Measurements from ENCODE around the gene ZNF620.
"Not testable (repeated sequence)": the region's sequence is repeated elsewhere in the genome, so short reads cannot be mapped to it uniquely, and the experiment has no call there.

Gene ZNF620

DNA sequence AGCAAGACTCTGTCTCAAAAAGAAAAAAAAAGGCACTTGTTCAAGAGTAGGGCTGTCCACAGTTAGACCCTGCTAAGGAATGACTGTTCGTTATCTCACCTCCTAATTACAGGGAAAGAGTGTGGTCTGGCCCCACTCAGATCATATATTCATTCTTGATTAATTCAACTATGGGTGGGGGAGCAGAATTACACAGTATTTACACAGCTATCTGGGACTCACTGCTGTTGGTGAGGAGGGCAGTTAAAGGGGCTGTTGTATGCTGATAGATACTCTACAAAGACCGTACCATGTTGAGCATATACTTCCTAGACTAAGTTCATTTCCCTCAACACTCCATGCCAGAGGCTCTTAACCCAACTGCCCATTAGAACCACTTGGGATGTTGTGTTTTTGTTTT lies 3.8 kb upstream of the ZNF620 start:
- no peak for DNase-seq (ENCODE audit: low read depth)

- peak; percentile 94 for DNase-seq (ENCODE audit: low read depth)
Measured at GRCh38 chr3:40504636-40505430, 1.0 kb upstream of the ZNF620 start.

- no peak for DNase-seq (ENCODE audit: low read depth)
Measured at GRCh38 chr3:40511031-40511718, 5.3 kb downstream of the ZNF620 start.

GRCh38 chr3:40516201-40516600 lies 10.4 kb downstream of the ZNF620 start:
- DNase-seq (ENCODE audit: low read depth), result no peak

DNA sequence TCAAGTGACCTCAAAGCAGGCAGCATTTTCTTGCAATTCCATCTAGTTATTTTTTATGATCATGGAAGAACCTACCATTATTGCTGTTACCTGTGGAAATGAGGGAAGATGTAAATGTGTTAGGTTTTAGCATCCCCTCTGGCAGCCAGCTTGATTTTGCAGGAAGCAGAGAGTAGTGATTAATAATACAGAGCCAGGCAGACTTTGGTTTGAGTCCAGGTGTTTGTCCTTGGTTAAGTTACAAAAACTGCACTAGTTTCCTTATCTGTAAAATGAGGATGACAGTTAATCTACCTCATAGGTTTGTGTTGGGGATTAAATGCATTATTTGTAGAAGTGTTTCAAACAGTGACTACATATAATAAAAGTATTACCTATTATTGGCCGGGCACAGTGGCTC lies 12.2 kb downstream of the ZNF620 start:
- no peak for DNase-seq (ENCODE audit: low read depth)

GRCh38 chr3:40518848-40519247 lies 13.0 kb downstream of the ZNF620 start:
- no peak for DNase-seq (ENCODE audit: low read depth)

DNA sequence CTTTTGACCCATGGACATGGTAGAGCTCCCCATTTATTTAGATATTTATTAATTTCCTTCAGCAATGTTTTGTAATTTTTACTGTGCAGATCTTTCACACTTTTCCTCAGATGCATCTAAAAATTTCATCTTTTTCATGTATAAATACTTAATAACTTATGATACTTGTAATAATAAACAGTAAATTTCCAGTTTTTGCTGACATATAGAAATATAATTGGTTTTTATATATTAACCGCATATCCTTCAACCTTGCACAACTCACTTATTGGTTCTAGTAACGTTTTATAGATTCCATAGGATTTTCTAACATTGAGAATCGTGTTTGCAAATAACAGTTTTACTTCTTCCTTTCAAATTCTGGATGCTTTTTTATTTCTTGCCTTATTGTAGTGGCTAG lies 15.4 kb downstream of the ZNF620 start:
- DNase-seq (ENCODE audit: low read depth), result no peak

DNA sequence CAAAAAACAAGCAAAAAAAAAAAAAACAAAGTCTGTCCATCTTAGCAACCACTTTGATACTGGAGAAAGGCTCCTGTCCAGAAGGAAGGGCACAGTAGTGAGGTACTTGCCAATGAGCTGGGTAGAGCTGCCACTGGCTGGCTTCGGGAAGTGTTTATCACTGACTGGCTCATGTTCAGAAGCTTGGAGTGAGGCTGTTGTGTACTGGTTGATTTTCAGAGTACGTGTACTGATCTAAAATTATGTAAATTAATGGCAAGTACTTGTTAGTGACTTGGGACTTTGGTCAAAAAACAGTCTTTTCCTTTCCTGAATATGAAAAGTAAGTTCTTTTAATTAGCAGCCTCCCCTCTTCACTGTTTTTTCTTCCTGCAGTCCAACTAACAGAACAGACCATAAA lies 17.9 kb downstream of the ZNF620 start:
- no peak for DNase-seq (ENCODE audit: low read depth)

- peak; percentile 27 for DNase-seq (ENCODE audit: low read depth)
Measured at GRCh38 chr3:40524222-40524567, 18.4 kb downstream of the ZNF620 start.

DNA sequence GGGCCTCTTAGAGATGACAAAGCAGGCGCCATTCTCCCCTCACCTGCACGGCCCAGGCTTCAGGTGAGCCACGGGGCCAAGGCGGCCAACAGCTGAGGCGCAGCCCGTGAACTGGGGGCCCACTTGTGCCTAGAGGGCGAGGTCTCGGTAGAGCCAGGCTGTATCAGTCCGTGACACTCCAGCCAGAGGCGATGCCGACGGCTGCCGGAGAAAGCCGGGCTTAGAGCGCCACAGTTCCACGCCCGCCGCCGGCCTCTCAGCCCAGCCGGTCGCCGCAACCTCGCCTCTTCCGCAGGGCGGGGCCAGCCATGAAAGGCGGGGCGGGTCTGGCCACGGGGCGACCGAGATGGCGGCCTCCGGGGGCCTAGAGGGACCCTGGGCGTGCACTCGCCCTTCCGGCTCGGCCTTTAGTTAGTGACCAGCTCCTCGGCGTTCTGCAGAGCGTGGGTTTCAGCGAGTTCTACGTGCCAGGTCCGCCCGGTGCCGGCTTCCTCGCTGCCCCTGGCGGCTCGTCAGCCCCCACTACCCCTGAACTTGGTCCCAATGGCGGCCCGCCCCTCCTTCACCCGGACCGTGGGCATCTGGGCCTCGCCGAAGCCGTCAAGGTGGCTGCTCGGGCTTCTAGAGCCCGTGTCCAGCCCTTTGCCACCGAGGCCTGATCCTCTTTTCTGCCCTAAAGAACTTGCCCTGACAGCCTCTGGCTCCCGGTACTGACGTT lies 18.9 kb downstream of the ZNF620 start, which contains the start of gene ZNF621:
Gene ZNF621 (plus strand): TSS at position 393 of the 718 bp plus-strand sequence. CDS start 881 bp downstream, outside the sequence.
- DNase-seq (ENCODE audit: low read depth), result peak; percentile 89

DNA sequence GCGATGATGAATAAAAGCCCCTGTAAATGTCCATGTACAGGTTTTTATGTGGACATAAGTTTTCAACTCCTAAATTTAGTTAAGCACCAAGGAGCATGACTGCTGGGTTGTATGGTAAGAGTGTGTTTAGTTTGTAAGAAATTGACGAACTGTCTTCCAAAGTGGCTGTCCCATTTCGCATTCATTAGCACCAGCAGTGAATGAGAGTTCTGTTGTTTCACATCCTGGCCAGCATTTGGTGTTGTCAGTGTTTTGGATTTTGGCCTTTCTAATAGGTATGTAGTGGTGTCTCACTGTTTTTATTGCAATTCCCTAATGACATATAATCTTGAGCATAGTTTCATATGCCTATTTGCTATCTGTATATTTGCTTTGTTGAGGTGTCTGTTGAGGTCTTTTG lies 22.6 kb downstream of the ZNF620 start:
- DNase-seq (ENCODE audit: low read depth), result no peak

DNA sequence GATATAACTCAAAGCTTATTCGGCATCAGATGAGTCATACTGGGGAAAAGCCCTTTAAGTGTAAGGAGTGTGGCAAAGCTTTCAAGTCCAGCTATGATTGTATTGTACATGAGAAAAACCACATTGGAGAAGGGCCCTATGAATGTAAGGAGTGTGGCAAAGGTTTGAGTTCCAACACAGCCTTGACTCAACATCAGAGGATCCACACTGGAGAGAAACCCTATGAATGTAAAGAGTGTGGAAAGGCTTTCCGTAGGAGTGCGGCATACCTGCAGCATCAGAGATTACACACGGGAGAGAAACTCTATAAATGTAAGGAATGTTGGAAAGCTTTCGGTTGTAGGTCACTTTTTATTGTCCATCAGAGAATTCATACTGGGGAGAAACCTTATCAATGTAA lies 26.4 kb downstream of the ZNF620 start:
- no peak for DNase-seq (ENCODE audit: low read depth)

GRCh38 chr3:40534283-40534682 lies 28.4 kb downstream of the ZNF620 start:
- no peak for DNase-seq (ENCODE audit: low read depth)

DNA sequence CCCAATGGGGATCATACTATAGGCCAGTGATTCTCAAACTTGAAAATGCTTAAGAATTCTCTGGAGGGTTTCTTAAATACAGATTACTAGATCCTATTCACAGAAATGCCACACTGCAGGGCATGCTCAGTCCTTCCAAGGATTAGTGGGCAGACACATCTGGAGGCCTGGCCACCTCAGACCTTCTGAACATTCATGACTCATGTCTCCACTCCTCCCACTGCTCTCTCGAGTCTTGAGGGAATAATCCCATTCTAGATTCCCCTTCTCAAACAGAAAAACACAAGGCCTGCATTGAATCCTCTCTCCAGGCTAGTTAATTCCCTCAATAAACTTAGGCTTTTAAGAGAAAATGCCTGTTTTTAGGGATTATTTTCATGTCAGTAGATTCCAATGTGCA lies 41.0 kb downstream of the ZNF620 start:
- peak; percentile 68 for DNase-seq (ENCODE audit: low read depth)

- DNase-seq (ENCODE audit: low read depth), result peak; percentile 6
Measured at GRCh38 chr3:40550167-40550566, 44.3 kb downstream of the ZNF620 start.

- DNase-seq (ENCODE audit: low read depth), result no peak
Measured at GRCh38 chr3:40557575-40558161, 51.8 kb downstream of the ZNF620 start.

GRCh38 chr3:40562482-40562881 lies 56.6 kb downstream of the ZNF620 start:
- not testable (repeated sequence) for DNase-seq (ENCODE audit: low read depth)

- not testable (repeated sequence) for DNase-seq (ENCODE audit: low read depth)
Measured at GRCh38 chr3:40565629-40566028, 59.8 kb downstream of the ZNF620 start.

GRCh38 chr3:40566694-40567093 lies 60.9 kb downstream of the ZNF620 start:
- no peak for DNase-seq (ENCODE audit: low read depth)

Measured in fibroblast of gingiva (primary cell).